Calu3 (cell line): Measurements from ENCODE around the gene RALGPS1. TPM values are rescaled to one million over a fixed set of nuclear protein-coding genes. Genes with fewer than 3 reads are reported as not detected.

Experiments used
- BruUV-seq: library from RNA; stranded (reverse); fragments of 400-500 nt; replicated peaks from 2 replicates; lab custom pipeline; 2021; lab: Mats Ljungman, UMichigan
- CTCF ChIA-PET: fragments of 300-600 bp; sonication (Branson Sonifier 250); formaldehyde crosslinking; loops from one replicate; lab custom pipeline; 2022; ENCODE audit warnings: antibody characterized with exemption; lab: Charles Lee
- DNase-seq: peaks from one replicate; pipeline ENCODE4 v3.0.0; 2022
- H3K27ac Mint-ChIP-seq: one replicate; pipeline ENCODE4 v1.8.0; 2022; ENCODE audit warnings: mixed read lengths; ENCODE audit not compliant: unreplicated experiment
- H3K27me3 Mint-ChIP-seq: one replicate; pipeline ENCODE4 v1.8.0; 2022; ENCODE audit warnings: mixed read lengths; ENCODE audit not compliant: unreplicated experiment
- H3K36me3 Mint-ChIP-seq: one replicate; pipeline ENCODE4 v1.8.0; 2022; ENCODE audit warnings: mild to moderate bottlenecking, moderate library complexity, mixed read lengths; ENCODE audit not compliant: insufficient read depth, unreplicated experiment
- H3K4me1 Mint-ChIP-seq: one replicate; pipeline ENCODE4 v1.8.0; 2022; ENCODE audit warnings: mild to moderate bottlenecking, low read depth, mixed read lengths; ENCODE audit not compliant: unreplicated experiment
- H3K4me3 Mint-ChIP-seq: one replicate; pipeline ENCODE4 v1.8.0; 2022; ENCODE audit warnings: mild to moderate bottlenecking, low read depth, moderate library complexity, mixed read lengths; ENCODE audit not compliant: unreplicated experiment
- H3K9me3 Mint-ChIP-seq: one replicate; pipeline ENCODE4 v1.8.0; 2022; ENCODE audit warnings: low read depth, mixed read lengths; ENCODE audit not compliant: unreplicated experiment
- CTCF ChIP-seq: fragments of 200-600 bp; IDR thresholded peaks from one replicate; pipeline ENCODE4 v1.8.0; 2022; ENCODE audit warnings: antibody characterized with exemption; ENCODE audit not compliant: unreplicated experiment
- intact Hi-C: fragments of 100-400 bp; cut with micrococcal nuclease; formaldehyde crosslinking; loops from one replicate; pipeline ENCODE4 v1.10.0; 2022; ENCODE audit not compliant: unreplicated experiment
- total RNA-seq: library from RNA; stranded (reverse); gene quantifications from 2 replicates; pipeline ENCODE4 v1.2.3, GENCODE V29; 2022

Gene RALGPS1
- total RNA-seq, 1 experiment from 2014 or later = 8.3 TPM

- peaks cover 5% of the 10 kb centered on the region for H3K36me3 Mint-ChIP-seq
Observed at GRCh38 chr9:127183814-127184582, 269.4 kb downstream of the RALGPS1 start.

GRCh38 chr9:127184641-127185040 is 270.1 kb downstream of the RALGPS1 start:
- Mint-ChIP-seq H3K27me3 (no peaks in the 10 kb centered on the region), H3K9me3 (no peaks in the 10 kb centered on the region), H3K4me1 (peaks cover 10% of the 10 kb centered on the region), H3K36me3 (peaks cover 5% of the 10 kb centered on the region), H3K27ac (no peak overlapping the region), H3K4me3 (no peak overlapping the region)
- intact Hi-C loops = no loop called here
- no peak for DNase-seq
- BruUV-seq = no TSS peak
- TF ChIP-seq CTCF = no peak
- CTCF ChIA-PET = no interaction called here

More at GRCh38 chr9:127183814-127184582, 269.4 kb downstream of the RALGPS1 start:
- intact Hi-C loops = no loop called here
- Mint-ChIP-seq H3K9me3 (no peaks in the 10 kb centered on the region), H3K27ac (no peak overlapping the region), H3K4me1 (peaks cover 10% of the 10 kb centered on the region), H3K27me3 (no peaks in the 10 kb centered on the region), H3K4me3 (no peak overlapping the region)
- no peak for TF ChIP-seq CTCF
- CTCF ChIA-PET = no interaction called here
- DNase-seq = no peak
- BruUV-seq = no TSS peak

GRCh38 chr9:127185181-127185580 is 270.6 kb downstream of the RALGPS1 start:
- CTCF ChIA-PET = no interaction called here
- Mint-ChIP-seq H3K27me3 (no peaks in the 10 kb centered on the region), H3K36me3 (peaks cover 5% of the 10 kb centered on the region), H3K4me3 (no peak overlapping the region), H3K4me1 (peaks cover 10% of the 10 kb centered on the region), H3K9me3 (no peaks in the 10 kb centered on the region), H3K27ac (no peak overlapping the region)
- intact Hi-C loops = no loop called here
- no peak for TF ChIP-seq CTCF
- DNase-seq = no peak
- BruUV-seq = no TSS peak

GRCh38 chr9:127185931-127186781 is 271.6 kb downstream of the RALGPS1 start:
- no peaks in the 10 kb centered on the region for H3K27me3 Mint-ChIP-seq
- no TSS peak for BruUV-seq
- no peak overlapping the region for H3K27ac Mint-ChIP-seq
- no peaks in the 10 kb centered on the region for H3K9me3 Mint-ChIP-seq
- intact Hi-C loops = no loop called here
- H3K4me1 Mint-ChIP-seq = peaks cover 10% of the 10 kb centered on the region
- H3K36me3 Mint-ChIP-seq = peaks cover 5% of the 10 kb centered on the region
- CTCF ChIA-PET = no interaction called here
- H3K4me3 Mint-ChIP-seq = no peak overlapping the region
- no peak for DNase-seq
- TF ChIP-seq CTCF = no peak
